Right atrium auricular region (tissue), 2 donors: Measurements from ENCODE around the gene FMNL2. TPM values are rescaled to one million over a fixed set of nuclear protein-coding genes. Genes with fewer than 3 reads are reported as not detected.

Experiments used
- DNase-seq: peaks from one replicate; pipeline ENCODE4 v3.0.0-alpha.2; 2019; ENCODE audit warnings: low spot score
- H3K27ac ChIP-seq, 2 donors: fragments of 200-600 bp; sonication (generic); 1 replicate in 1 of 2; 2 replicates in 1 of 2; pipeline ENCODE4 v1.5.1; 2016 to 2019
- H3K27me3 ChIP-seq, 2 donors: fragments of 200-600 bp; sonication (generic); one replicate each; pipeline versions ENCODE4 v1.5.1 to v1.6.0; 2017 to 2019
- H3K36me3 ChIP-seq: fragments of 200-600 bp; sonication (generic); one replicate; pipeline ENCODE4 v1.5.1; 2016
- H3K4me1 ChIP-seq, 2 donors: fragments of 200-600 bp; sonication (generic); one replicate each; pipeline versions ENCODE4 v1.5.1 to v1.6.0; 2017 to 2019
- H3K4me3 ChIP-seq, 2 donors: fragments of 200-600 bp; sonication (generic); 1 replicate in 1 of 2; 2 replicates in 1 of 2; pipeline ENCODE4 v1.5.1; 2017 to 2019; ENCODE audit warnings: mild to moderate bottlenecking in 1 of 2, moderate library complexity in 1 of 2
- H3K9me3 ChIP-seq, 2 donors: fragments of 200-600 bp; sonication (generic); one replicate each; pipeline ENCODE4 v1.5.1; 2019
- CTCF ChIP-seq, 2 donors: fragments of 200-600 bp; sonication (generic); IDR thresholded peaks; one replicate each; pipeline ENCODE4 v1.5.1; 2019; ENCODE audit warnings: antibody characterized with exemption in 2 of 2
- total RNA-seq, 2 donors: library from RNA; depleted of rRNA; stranded (reverse); fragments of >200 nt; gene quantifications; one replicate each; pipeline ENCODE4 v1.1.0, GENCODE V29; 2016

FMNL2 gene
- total RNA-seq, 2 donors from 2014 or later, result 6.0 to 11.5 TPM

DNA sequence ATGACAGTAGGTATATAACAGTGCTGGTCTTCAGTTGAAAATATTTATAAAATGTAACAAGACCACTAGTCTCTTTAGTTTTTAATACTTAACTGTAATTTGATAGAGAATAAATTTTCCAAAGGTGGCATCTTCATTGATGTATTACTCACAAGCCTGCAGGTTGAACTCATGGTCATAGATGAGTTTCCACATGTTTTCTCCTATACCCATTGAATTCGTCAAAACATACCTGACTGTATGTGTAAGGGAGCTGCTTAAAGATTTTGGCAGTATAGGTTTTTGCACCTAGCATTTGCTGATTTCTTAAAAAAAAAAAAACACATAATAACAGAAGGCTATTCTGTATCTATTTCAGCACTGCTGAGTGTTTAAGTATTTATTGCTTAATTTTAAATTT lies 112.9 kb downstream of the FMNL2 start:
- no peak for TF ChIP-seq CTCF (IDR thresholded peaks at IDR 0.05)
- Histone ChIP-seq H3K4me1 (peaks cover 0 to 23% of the 10 kb centered on the region in 2 donors), H3K9me3 (no peaks in the 10 kb centered on the region), H3K36me3 (no peaks in the 10 kb centered on the region), H3K27me3 (no peaks in the 10 kb centered on the region), H3K27ac (no peak overlapping the region), H3K4me3 (no peak overlapping the region)
- DNase-seq, result no peak

DNA sequence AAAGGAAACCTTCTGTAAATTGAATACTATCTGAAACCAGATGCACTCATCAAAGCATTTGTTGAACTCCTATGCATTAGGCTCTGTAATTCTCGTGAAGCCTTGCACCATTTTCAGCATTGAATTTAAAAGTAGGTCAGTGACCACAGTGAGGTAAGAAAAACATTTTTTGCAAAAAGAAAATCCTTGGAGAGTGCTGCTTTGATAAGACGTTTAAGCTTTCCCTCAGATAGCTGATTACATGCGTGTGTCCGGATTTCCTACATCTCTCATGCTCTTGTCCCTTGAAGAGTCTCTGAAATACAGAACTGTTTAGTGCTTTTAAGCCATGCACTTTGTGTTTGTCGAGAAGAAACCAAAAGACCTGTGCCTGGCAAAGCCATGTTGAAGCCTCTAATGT lies 113.6 kb downstream of the FMNL2 start:
- H3K4me3 ChIP-seq, result no peak overlapping the region
- peaks cover 0 to 23% of the 10 kb centered on the region in 2 donors for H3K4me1 ChIP-seq
- no peak for DNase-seq
- no peaks in the 10 kb centered on the region for H3K27me3 ChIP-seq
- H3K36me3 ChIP-seq, result no peaks in the 10 kb centered on the region
- no peaks in the 10 kb centered on the region for H3K9me3 ChIP-seq
- TF ChIP-seq CTCF (IDR thresholded peaks at IDR 0.05), result no peak
- no peak overlapping the region for H3K27ac ChIP-seq

DNA sequence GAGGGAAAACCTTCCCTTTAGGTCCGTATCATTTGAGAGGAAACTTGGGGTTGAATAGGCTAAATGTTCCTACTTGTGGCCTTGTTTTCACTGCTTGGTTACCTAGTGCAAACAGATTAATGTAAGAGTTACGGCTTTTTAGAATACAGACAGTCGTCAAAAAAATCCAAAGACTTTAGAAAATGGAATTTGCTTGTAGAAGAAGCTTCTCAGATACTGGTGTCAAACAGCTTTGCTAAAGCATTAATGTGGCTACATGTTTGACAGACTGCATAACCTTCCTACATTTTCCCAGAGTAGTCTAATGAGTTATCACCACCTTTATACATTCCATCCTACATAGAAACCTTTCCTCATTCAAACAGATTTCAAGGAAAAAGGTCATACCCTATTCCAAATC lies 114.6 kb downstream of the FMNL2 start:
- Histone ChIP-seq H3K27ac (no peak overlapping the region), H3K36me3 (no peaks in the 10 kb centered on the region), H3K9me3 (no peaks in the 10 kb centered on the region), H3K4me1 (peaks cover 0 to 16% of the 10 kb centered on the region in 2 donors), H3K4me3 (no peak overlapping the region), H3K27me3 (no peaks in the 10 kb centered on the region)
- TF ChIP-seq CTCF (IDR thresholded peaks at IDR 0.05), result no peak
- no peak for DNase-seq

- Histone ChIP-seq H3K27me3 (no peaks in the 10 kb centered on the region), H3K4me1 (peaks cover 0 to 10% of the 10 kb centered on the region in 2 donors), H3K36me3 (no peaks in the 10 kb centered on the region), H3K9me3 (no peaks in the 10 kb centered on the region), H3K27ac (no peak overlapping the region), H3K4me3 (no peak overlapping the region)
- TF ChIP-seq CTCF (IDR thresholded peaks at IDR 0.05), result no peak
- DNase-seq, result no peak
These were observed 115.2 kb downstream of the FMNL2 start for GRCh38 chr2:152450176-152450575.

DNA sequence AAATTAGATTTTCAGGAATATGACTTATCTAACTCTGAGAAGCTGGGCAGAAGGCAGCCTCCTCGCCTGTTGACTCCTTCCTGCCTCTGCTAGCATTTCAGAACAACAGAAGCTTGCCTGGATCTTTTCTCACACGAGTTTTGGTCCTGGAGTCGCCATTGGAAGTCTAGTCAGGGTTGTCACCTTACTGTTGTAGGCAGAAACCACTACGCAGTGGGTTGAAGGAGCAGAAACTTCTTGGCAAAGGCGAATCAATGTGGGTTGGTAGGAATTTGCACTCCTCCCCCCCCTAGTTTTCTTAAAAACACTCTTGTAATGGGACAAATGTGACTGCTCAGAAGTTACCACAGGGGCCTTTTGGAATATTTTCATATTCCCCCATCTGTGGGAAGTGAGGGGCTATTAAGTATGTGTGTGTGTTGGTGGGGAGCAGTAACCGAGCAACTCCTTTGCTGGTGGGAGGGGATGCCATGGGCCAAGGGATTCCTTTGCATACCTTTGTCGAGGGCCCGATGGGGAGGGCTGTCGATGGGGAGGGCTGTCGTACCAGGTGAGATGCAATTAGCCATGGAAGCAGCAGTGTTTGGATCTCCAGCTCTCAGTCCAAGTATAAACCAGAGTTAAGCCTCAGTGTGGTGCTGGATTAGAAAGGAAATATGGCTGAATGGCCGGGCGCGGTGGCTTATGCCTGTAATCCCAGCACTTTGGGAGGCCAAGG lies 117.4 kb downstream of the FMNL2 start:
- H3K27me3 ChIP-seq, result no peaks in the 10 kb centered on the region
- H3K4me3 ChIP-seq, result no peak overlapping the region
- no peak overlapping the region for H3K27ac ChIP-seq
- H3K9me3 ChIP-seq, result no peaks in the 10 kb centered on the region
- DNase-seq, result no peak
- H3K4me1 ChIP-seq, result no peaks in the 10 kb centered on the region
- H3K36me3 ChIP-seq, result no peaks in the 10 kb centered on the region
- TF ChIP-seq CTCF (IDR thresholded peaks at IDR 0.05), result no peak
